Loucy (cell line): Measurements from ENCODE around the gene EPS8L3.

ENCODE experiments used
- EZH2phosphoT487 ChIP-seq: fragments of 200-600 bp; IDR thresholded peaks from 2 replicates; pipeline ENCODE4 v1.6.1; 2018; ENCODE audit warnings: antibody characterized with exemption, mild to moderate bottlenecking, moderate library complexity, borderline replicate concordance
- TF ChIP-seq, protein P1 (sequence below): fragments of 200-600 bp; sonication (generic); conservative IDR thresholded peaks from 2 replicates; pipeline ENCODE4 v1.5.1; 2014; ENCODE audit warnings: mild to moderate bottlenecking, antibody characterized with exemption, low read length

- TF ChIP-seq, protein P1, sequence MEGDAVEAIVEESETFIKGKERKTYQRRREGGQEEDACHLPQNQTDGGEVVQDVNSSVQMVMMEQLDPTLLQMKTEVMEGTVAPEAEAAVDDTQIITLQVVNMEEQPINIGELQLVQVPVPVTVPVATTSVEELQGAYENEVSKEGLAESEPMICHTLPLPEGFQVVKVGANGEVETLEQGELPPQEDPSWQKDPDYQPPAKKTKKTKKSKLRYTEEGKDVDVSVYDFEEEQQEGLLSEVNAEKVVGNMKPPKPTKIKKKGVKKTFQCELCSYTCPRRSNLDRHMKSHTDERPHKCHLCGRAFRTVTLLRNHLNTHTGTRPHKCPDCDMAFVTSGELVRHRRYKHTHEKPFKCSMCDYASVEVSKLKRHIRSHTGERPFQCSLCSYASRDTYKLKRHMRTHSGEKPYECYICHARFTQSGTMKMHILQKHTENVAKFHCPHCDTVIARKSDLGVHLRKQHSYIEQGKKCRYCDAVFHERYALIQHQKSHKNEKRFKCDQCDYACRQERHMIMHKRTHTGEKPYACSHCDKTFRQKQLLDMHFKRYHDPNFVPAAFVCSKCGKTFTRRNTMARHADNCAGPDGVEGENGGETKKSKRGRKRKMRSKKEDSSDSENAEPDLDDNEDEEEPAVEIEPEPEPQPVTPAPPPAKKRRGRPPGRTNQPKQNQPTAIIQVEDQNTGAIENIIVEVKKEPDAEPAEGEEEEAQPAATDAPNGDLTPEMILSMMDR: no peak
- TF ChIP-seq EZH2phosphoT487: no peak
These were observed 690 bp downstream of the EPS8L3 start for GRCh38 chr1:109762821-109763645.
